NCI-H345 treated with DMSO at 0.1 percent for 48 hours (cell line): Measurements from ENCODE around the gene USP20.

Experiments
- DNase-seq: peaks from one replicate; lab custom pipeline; 2025; ENCODE audit not compliant: unreplicated experiment; lab: John Stamatoyannopoulos, UW

USP20 gene

GRCh38 chr9:129874261-129875101 is 39.2 kb downstream of the USP20 start:
- no peak for DNase-seq

GRCh38 chr9:129875181-129875611 is 39.9 kb downstream of the USP20 start:
- DNase-seq: no peak

GRCh38 chr9:129875687-129876395 is 40.6 kb downstream of the USP20 start:
- DNase-seq: no peak

GRCh38 chr9:129876815-129877214 is 41.6 kb downstream of the USP20 start:
- no peak for DNase-seq

- DNase-seq: no peak
These were observed 43.0 kb downstream of the USP20 start for GRCh38 chr9:129878291-129878690.

- no peak for DNase-seq
These were observed 43.9 kb downstream of the USP20 start for GRCh38 chr9:129879103-129879699.

- no peak for DNase-seq
These were observed 44.9 kb downstream of the USP20 start for GRCh38 chr9:129879991-129880653.

GRCh38 chr9:129880654-129881546 is 45.6 kb downstream of the USP20 start:
- no peak for DNase-seq

GRCh38 chr9:129881547-129882324 is 46.5 kb downstream of the USP20 start:
- DNase-seq: no peak

GRCh38 chr9:129884220-129885017 is 49.2 kb downstream of the USP20 start:
- DNase-seq: peak; percentile 83

- DNase-seq: peak; percentile 52
These were observed 49.9 kb downstream of the USP20 start for GRCh38 chr9:129885018-129885669.

- peak; percentile 47 for DNase-seq
These were observed 50.4 kb downstream of the USP20 start for GRCh38 chr9:129885670-129886106.

- DNase-seq: no peak
These were observed 51.2 kb downstream of the USP20 start for GRCh38 chr9:129886226-129887174.

- DNase-seq: no peak
These were observed 52.4 kb downstream of the USP20 start for GRCh38 chr9:129887334-129888292.

GRCh38 chr9:129888293-129889121 is 53.2 kb downstream of the USP20 start:
- no peak for DNase-seq
